Nephron (organoid): ENCODE measurements around the gene SAMSN1.

Experiments used
- H3K27ac Mint-ChIP-seq, 3 experiments: 2 replicates each; pipeline ENCODE4 v1.8.0; 2020; ENCODE audit warnings: mixed read lengths in 3 of 3, mild to moderate bottlenecking in 2 of 3, moderate library complexity in 1 of 3
- H3K27me3 Mint-ChIP-seq: 2 replicates; pipeline ENCODE4 v1.8.0; 2021; ENCODE audit warnings: low read depth, mild to moderate bottlenecking, moderate library complexity, mixed read lengths
- H3K36me3 Mint-ChIP-seq: 2 replicates; pipeline ENCODE4 v1.8.0; 2020; ENCODE audit warnings: low read depth, mixed read lengths
- H3K4me1 Mint-ChIP-seq: 2 replicates; pipeline ENCODE4 v1.8.0; 2020; ENCODE audit warnings: mixed read lengths
- H3K4me3 Mint-ChIP-seq, 3 experiments: 2 replicates each; pipeline ENCODE4 v1.8.0; 2020; ENCODE audit warnings: mild to moderate bottlenecking in 3 of 3, mixed read lengths in 3 of 3, moderate library complexity in 2 of 3
- H3K9me3 Mint-ChIP-seq: 2 replicates; pipeline ENCODE4 v1.8.0; 2020; ENCODE audit warnings: mixed read lengths
- CTCF ChIP-seq, 3 experiments: fragments of 200-600 bp; sonication (generic); IDR thresholded peaks; one replicate each; pipeline ENCODE4 v1.5.0; 2021; ENCODE audit warnings: antibody characterized with exemption in 3 of 3; ENCODE audit not compliant: unreplicated experiment in 3 of 3

Gene SAMSN1

GRCh38 chr21:14479241-14479786, 66.8 kb downstream of the SAMSN1 start:
- Mint-ChIP-seq H3K4me1 (peaks cover 20% of the 10 kb centered on the region), H3K4me3 (no peak overlapping the region), H3K9me3 (no peaks in the 10 kb centered on the region), H3K36me3 (no peaks in the 10 kb centered on the region), H3K27ac (peak overlapping the region in 1 of 3 experiments; percentile 35), H3K27me3 (no peaks in the 10 kb centered on the region)
- TF ChIP-seq CTCF (IDR thresholded peaks at IDR 0.05; ENCODE audit: unreplicated experiment in 3 of 3) = no peak

GRCh38 chr21:14477841-14478240, 68.3 kb downstream of the SAMSN1 start:
- H3K36me3 Mint-ChIP-seq = no peaks in the 10 kb centered on the region
- no peaks in the 10 kb centered on the region for H3K9me3 Mint-ChIP-seq
- H3K4me1 Mint-ChIP-seq = peaks cover 20% of the 10 kb centered on the region
- no peak overlapping the region for H3K27ac Mint-ChIP-seq
- no peaks in the 10 kb centered on the region for H3K27me3 Mint-ChIP-seq
- no peak for TF ChIP-seq CTCF (IDR thresholded peaks at IDR 0.05; ENCODE audit: unreplicated experiment in 3 of 3)
- H3K4me3 Mint-ChIP-seq = no peak overlapping the region

DNA sequence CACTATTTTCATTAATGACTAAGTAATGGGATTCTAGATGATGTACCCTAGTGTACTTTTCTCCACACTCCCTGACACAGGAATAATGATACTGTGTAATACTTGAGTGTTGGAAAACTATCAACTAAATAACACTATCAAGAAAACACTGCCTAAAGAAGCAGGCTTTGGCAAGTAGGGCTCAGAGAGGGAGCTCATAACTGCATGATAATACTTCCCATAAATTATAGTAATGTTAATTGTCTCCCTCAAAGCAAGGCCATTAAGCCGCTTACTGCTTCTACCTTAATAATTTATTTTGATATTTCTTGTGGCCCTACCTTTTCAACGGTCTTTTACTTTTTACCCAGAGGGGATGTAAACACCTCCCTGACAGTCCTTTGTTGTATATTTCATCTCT, 69.0 kb downstream of the SAMSN1 start:
- no peaks in the 10 kb centered on the region for H3K27me3 Mint-ChIP-seq
- no peaks in the 10 kb centered on the region for H3K36me3 Mint-ChIP-seq
- H3K27ac Mint-ChIP-seq = no peak overlapping the region
- no peak overlapping the region for H3K4me3 Mint-ChIP-seq
- peaks cover 19% of the 10 kb centered on the region for H3K4me1 Mint-ChIP-seq
- TF ChIP-seq CTCF (IDR thresholded peaks at IDR 0.05; ENCODE audit: unreplicated experiment in 3 of 3) = no peak
- H3K9me3 Mint-ChIP-seq = no peaks in the 10 kb centered on the region

DNA sequence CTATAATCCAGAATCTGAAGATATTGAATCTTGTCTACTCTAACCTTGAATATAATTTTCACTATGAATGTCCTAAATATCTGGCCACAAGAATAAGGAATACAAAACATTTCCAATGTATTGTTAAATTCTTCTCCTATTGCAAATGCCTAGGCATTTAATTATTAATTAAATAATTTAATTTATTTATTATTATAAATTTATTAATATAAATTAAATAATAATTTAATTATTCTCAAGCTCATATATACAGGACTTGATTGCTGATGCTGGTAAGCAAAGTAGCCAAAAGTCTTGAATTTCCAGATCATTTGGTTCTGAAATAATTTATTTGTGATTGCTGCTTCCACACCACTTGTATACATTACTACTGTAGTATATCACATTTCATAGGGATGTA, 71.1 kb downstream of the SAMSN1 start:
- Mint-ChIP-seq H3K4me3 (no peak overlapping the region), H3K4me1 (peaks cover 6% of the 10 kb centered on the region), H3K9me3 (no peaks in the 10 kb centered on the region), H3K27me3 (no peaks in the 10 kb centered on the region), H3K36me3 (no peaks in the 10 kb centered on the region), H3K27ac (no peak overlapping the region)
- no peak for TF ChIP-seq CTCF (IDR thresholded peaks at IDR 0.05; ENCODE audit: unreplicated experiment in 3 of 3)

GRCh38 chr21:14469641-14470040, 76.5 kb downstream of the SAMSN1 start:
- Mint-ChIP-seq H3K9me3 (no peaks in the 10 kb centered on the region), H3K4me1 (no peaks in the 10 kb centered on the region), H3K36me3 (no peaks in the 10 kb centered on the region), H3K27me3 (no peaks in the 10 kb centered on the region), H3K4me3 (no peak overlapping the region), H3K27ac (no peak overlapping the region)
- no peak for TF ChIP-seq CTCF (IDR thresholded peaks at IDR 0.05; ENCODE audit: unreplicated experiment in 3 of 3)

GRCh38 chr21:14466715-14467114, 79.4 kb downstream of the SAMSN1 start:
- Mint-ChIP-seq H3K9me3 (no peaks in the 10 kb centered on the region), H3K4me3 (no peak overlapping the region), H3K36me3 (no peaks in the 10 kb centered on the region), H3K27ac (no peak overlapping the region), H3K27me3 (no peaks in the 10 kb centered on the region), H3K4me1 (no peaks in the 10 kb centered on the region)
- no peak for TF ChIP-seq CTCF (IDR thresholded peaks at IDR 0.05; ENCODE audit: unreplicated experiment in 3 of 3)
